Measurements from ENCODE around the gene TSPAN13. TPM values are rescaled to one million over a fixed set of nuclear protein-coding genes. Genes with fewer than 3 reads are reported as not detected.

Gene TSPAN13
- total and polyA plus RNA-seq, 4 experiments from 2014 or later, result 0.11 to 0.42 TPM; not detected in 2

GRCh38 chr7:16791071-16791470 is 37.5 kb downstream of the TSPAN13 start:
- ChIA-PET CTCF (ENCODE audit: partially characterized antibody) (no interaction called here), POLR2A (ENCODE audit: partially characterized antibody) (no interaction called here)
- Histone ChIP-seq H3K27ac (ENCODE audit: low read depth, low read length) (no peak overlapping the region), H3K4me1 (ENCODE audit: insufficient read depth, low read length) (no peaks in the 10 kb centered on the region), H3K4me3 (ENCODE audit: low read length in 2 of 2) (no peak overlapping the region), H3K9me3 (ENCODE audit: control insufficient read depth in 1 of 2, low read length in 2 of 2) (no peaks in the 10 kb centered on the region), H3K27me3 (ENCODE audit: insufficient read depth, low read length) (no peaks in the 10 kb centered on the region), H3K36me3 (ENCODE audit: insufficient read depth, low read length) (no peaks in the 10 kb centered on the region)
- H3K4me1 Mint-ChIP-seq, result no peaks in the 10 kb centered on the region
- H3K27me3 Mint-ChIP-seq, result peaks cover 5 to 8% of the 10 kb centered on the region in 2 donors
- H3K4me3 Mint-ChIP-seq, result no peak overlapping the region
- DNase-seq, result no peak
- no peaks in the 10 kb centered on the region for H3K9me3 Mint-ChIP-seq
- H3K27ac Mint-ChIP-seq, result no peak overlapping the region
- no peaks in the 10 kb centered on the region for H3K36me3 Mint-ChIP-seq
- intact Hi-C loops (cut with micrococcal nuclease), result no loop called here

DNA sequence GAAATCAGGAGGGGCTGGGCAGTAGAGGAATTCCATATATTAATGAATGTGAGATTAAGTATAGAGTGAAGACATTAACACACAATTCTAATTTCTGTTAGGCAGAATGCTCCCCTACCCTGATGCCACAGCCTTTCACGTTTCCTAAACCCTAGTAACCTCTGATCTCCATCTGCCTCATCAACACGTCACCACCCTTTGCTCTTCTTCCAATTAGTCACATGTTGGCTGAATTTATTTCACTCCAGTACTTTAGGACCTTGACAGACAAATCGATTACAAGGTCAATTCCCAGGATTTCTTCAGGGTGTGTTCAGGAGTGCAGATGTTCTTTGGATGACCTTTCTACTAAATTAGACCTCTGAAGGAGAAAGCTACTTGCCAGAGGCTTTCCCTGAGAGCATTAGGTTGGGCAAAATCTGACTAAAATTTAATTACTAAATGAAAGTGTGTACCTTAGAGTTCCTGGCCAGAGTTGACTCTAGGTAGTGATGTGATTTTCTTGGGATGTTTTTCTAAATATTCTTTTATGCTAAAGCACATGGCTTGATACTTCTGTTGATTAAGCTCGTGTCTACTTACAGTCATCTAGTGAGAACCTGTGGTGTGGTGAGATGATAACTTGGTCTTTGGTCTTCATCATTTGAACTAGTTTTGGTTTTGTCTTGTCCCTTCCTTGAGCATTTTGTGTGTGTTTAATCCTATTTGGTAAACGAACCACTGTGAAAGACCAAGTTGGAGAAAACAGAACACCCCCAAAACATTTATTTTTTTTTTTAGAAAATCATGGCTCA is 38.5 kb downstream of the TSPAN13 start:
- Histone ChIP-seq H3K4me1 (ENCODE audit: insufficient read depth, low read length) (no peaks in the 10 kb centered on the region), H3K27ac (ENCODE audit: low read depth, low read length) (no peak overlapping the region), H3K9me3 (ENCODE audit: control insufficient read depth in 1 of 2, low read length in 2 of 2) (no peaks in the 10 kb centered on the region), H3K4me3 (ENCODE audit: low read length in 2 of 2) (no peak overlapping the region), H3K27me3 (ENCODE audit: insufficient read depth, low read length) (no peaks in the 10 kb centered on the region), H3K36me3 (ENCODE audit: insufficient read depth, low read length) (no peaks in the 10 kb centered on the region)
- Mint-ChIP-seq H3K27ac (no peak overlapping the region), H3K36me3 (no peaks in the 10 kb centered on the region), H3K4me3 (no peak overlapping the region), H3K27me3 (peaks cover 8 to 12% of the 10 kb centered on the region in 2 donors), H3K4me1 (no peaks in the 10 kb centered on the region), H3K9me3 (no peaks in the 10 kb centered on the region)
- ChIA-PET CTCF (ENCODE audit: partially characterized antibody) (no interaction called here), POLR2A (ENCODE audit: partially characterized antibody) (no interaction called here)
- no peak for DNase-seq
- intact Hi-C loops (cut with micrococcal nuclease), result no loop called here

- H3K27me3 Mint-ChIP-seq, result peaks cover 8 to 12% of the 10 kb centered on the region in 2 donors
- H3K27ac Mint-ChIP-seq, result no peak overlapping the region
- no peaks in the 10 kb centered on the region for H3K36me3 Mint-ChIP-seq
- no peaks in the 10 kb centered on the region for H3K4me1 Mint-ChIP-seq
- H3K4me3 Mint-ChIP-seq, result no peak overlapping the region
- H3K27me3 ChIP-seq (ENCODE audit: insufficient read depth, low read length), result no peaks in the 10 kb centered on the region
- H3K4me3 ChIP-seq (ENCODE audit: low read length in 2 of 2), result no peak overlapping the region
- no peaks in the 10 kb centered on the region for H3K9me3 Mint-ChIP-seq
- H3K9me3 ChIP-seq (ENCODE audit: control insufficient read depth in 1 of 2, low read length in 2 of 2), result no peaks in the 10 kb centered on the region
- no peak overlapping the region for H3K27ac ChIP-seq (ENCODE audit: low read depth, low read length)
- ChIA-PET POLR2A (ENCODE audit: partially characterized antibody) (no interaction called here), CTCF (ENCODE audit: partially characterized antibody) (no interaction called here)
- DNase-seq, result no peak
- intact Hi-C loops (cut with micrococcal nuclease), result no loop called here
- H3K4me1 ChIP-seq (ENCODE audit: insufficient read depth, low read length), result no peaks in the 10 kb centered on the region
- no peaks in the 10 kb centered on the region for H3K36me3 ChIP-seq (ENCODE audit: insufficient read depth, low read length)
Measured at GRCh38 chr7:16794986-16795385, 41.4 kb downstream of the TSPAN13 start.

GRCh38 chr7:16795624-16796023 is 42.1 kb downstream of the TSPAN13 start:
- H3K4me1 Mint-ChIP-seq, result no peaks in the 10 kb centered on the region

GRCh38 chr7:16801111-16801542 is 47.6 kb downstream of the TSPAN13 start:
- H3K36me3 ChIP-seq (ENCODE audit: insufficient read depth, low read length), result no peaks in the 10 kb centered on the region
- no peak overlapping the region for H3K4me3 ChIP-seq (ENCODE audit: low read length in 2 of 2)
- Mint-ChIP-seq H3K36me3 (no peaks in the 10 kb centered on the region), H3K4me1 (no peaks in the 10 kb centered on the region), H3K27me3 (peaks cover 8 to 12% of the 10 kb centered on the region in 2 donors), H3K9me3 (no peaks in the 10 kb centered on the region), H3K4me3 (no peak overlapping the region), H3K27ac (peak overlapping the region in 1 of 7 donors; percentile 14)
- H3K27ac ChIP-seq (ENCODE audit: low read depth, low read length), result no peak overlapping the region
- no peaks in the 10 kb centered on the region for H3K9me3 ChIP-seq (ENCODE audit: control insufficient read depth in 1 of 2, low read length in 2 of 2)
- intact Hi-C loops (cut with micrococcal nuclease), result no loop called here
- ChIA-PET POLR2A (ENCODE audit: partially characterized antibody) (no interaction called here), CTCF (ENCODE audit: partially characterized antibody) (interaction anchor here (2.8 kb wide), 1 partner anchor 19 kb away, joined by 9 read pairs; no protein-coding TSS in a partner anchor)
- no peaks in the 10 kb centered on the region for H3K27me3 ChIP-seq (ENCODE audit: insufficient read depth, low read length)
- peak in 1 of 5 donors; percentile 1 for DNase-seq
- H3K4me1 ChIP-seq (ENCODE audit: insufficient read depth, low read length), result no peaks in the 10 kb centered on the region

More at GRCh38 chr7:16795624-16796023, 42.1 kb downstream of the TSPAN13 start:
- intact Hi-C loops (cut with micrococcal nuclease), result no loop called here
- no peak overlapping the region for H3K4me3 ChIP-seq (ENCODE audit: low read length in 2 of 2)
- no peaks in the 10 kb centered on the region for H3K36me3 ChIP-seq (ENCODE audit: insufficient read depth, low read length)
- no peak overlapping the region for H3K27ac ChIP-seq (ENCODE audit: low read depth, low read length)
- H3K27me3 Mint-ChIP-seq, result peaks cover 8 to 12% of the 10 kb centered on the region in 2 donors
- no peaks in the 10 kb centered on the region for H3K4me1 ChIP-seq (ENCODE audit: insufficient read depth, low read length)
- DNase-seq, result no peak
- no peaks in the 10 kb centered on the region for H3K9me3 ChIP-seq (ENCODE audit: control insufficient read depth in 1 of 2, low read length in 2 of 2)
- POLR2A ChIA-PET (ENCODE audit: partially characterized antibody), result no interaction called here
- H3K9me3 Mint-ChIP-seq, result no peaks in the 10 kb centered on the region
- CTCF ChIA-PET (ENCODE audit: partially characterized antibody), result no interaction called here
- no peaks in the 10 kb centered on the region for H3K27me3 ChIP-seq (ENCODE audit: insufficient read depth, low read length)
- no peak overlapping the region for H3K4me3 Mint-ChIP-seq
- no peaks in the 10 kb centered on the region for H3K36me3 Mint-ChIP-seq
- no peak overlapping the region for H3K27ac Mint-ChIP-seq

DNA sequence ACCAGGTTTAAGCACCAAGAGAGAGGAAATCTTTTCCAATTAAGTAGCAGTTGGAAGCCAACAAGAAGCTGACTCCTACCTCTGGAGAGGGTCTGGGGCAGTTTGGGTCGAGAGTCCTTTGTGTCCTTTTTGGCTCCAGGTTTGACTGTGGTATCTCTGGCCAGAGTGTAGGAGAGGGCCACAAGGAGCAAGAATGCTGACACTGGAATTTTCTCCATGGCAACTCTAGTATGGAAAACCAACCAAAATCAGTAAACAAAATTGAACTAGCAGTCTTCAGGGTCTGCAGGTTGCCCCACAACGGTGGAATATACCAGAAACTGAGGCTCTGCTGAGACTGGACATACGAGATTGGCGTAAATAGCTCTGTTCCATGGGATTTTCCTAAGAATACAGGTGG is 48.0 kb downstream of the TSPAN13 start:
- H3K4me1 Mint-ChIP-seq, result no peaks in the 10 kb centered on the region
- H3K4me3 Mint-ChIP-seq, result no peak overlapping the region
- H3K9me3 ChIP-seq (ENCODE audit: control insufficient read depth in 1 of 2, low read length in 2 of 2), result no peaks in the 10 kb centered on the region
- no peaks in the 10 kb centered on the region for H3K4me1 ChIP-seq (ENCODE audit: insufficient read depth, low read length)
- no peaks in the 10 kb centered on the region for H3K9me3 Mint-ChIP-seq
- peak overlapping the region in 1 of 7 donors; percentile 14 for H3K27ac Mint-ChIP-seq
- CTCF ChIA-PET (ENCODE audit: partially characterized antibody), result interaction anchor here (2.8 kb wide), 1 partner anchor 19 kb away, joined by 9 read pairs; no protein-coding TSS in a partner anchor
- intact Hi-C loops (cut with micrococcal nuclease), result no loop called here
- H3K36me3 ChIP-seq (ENCODE audit: insufficient read depth, low read length), result no peaks in the 10 kb centered on the region
- no peaks in the 10 kb centered on the region for H3K27me3 ChIP-seq (ENCODE audit: insufficient read depth, low read length)
- H3K4me3 ChIP-seq (ENCODE audit: low read length in 2 of 2), result no peak overlapping the region
- no peaks in the 10 kb centered on the region for H3K36me3 Mint-ChIP-seq
- DNase-seq, result no peak
- H3K27ac ChIP-seq (ENCODE audit: low read depth, low read length), result no peak overlapping the region
- POLR2A ChIA-PET (ENCODE audit: partially characterized antibody), result no interaction called here
- peaks cover 5 to 9% of the 10 kb centered on the region in 2 donors for H3K27me3 Mint-ChIP-seq

GRCh38 chr7:16803125-16803524 is 49.6 kb downstream of the TSPAN13 start:
- ChIA-PET POLR2A (ENCODE audit: partially characterized antibody) (no interaction called here), CTCF (ENCODE audit: partially characterized antibody) (interaction anchor here (1.2 kb wide), 1 partner anchor 23 kb away, joined by 3 read pairs; no protein-coding TSS in a partner anchor)
- Histone ChIP-seq H3K9me3 (ENCODE audit: control insufficient read depth in 1 of 2, low read length in 2 of 2) (no peaks in the 10 kb centered on the region), H3K27me3 (ENCODE audit: insufficient read depth, low read length) (no peaks in the 10 kb centered on the region), H3K27ac (ENCODE audit: low read depth, low read length) (no peak overlapping the region), H3K4me1 (ENCODE audit: insufficient read depth, low read length) (no peaks in the 10 kb centered on the region), H3K4me3 (ENCODE audit: low read length in 2 of 2) (no peak overlapping the region), H3K36me3 (ENCODE audit: insufficient read depth, low read length) (no peaks in the 10 kb centered on the region)
- H3K9me3 Mint-ChIP-seq, result no peaks in the 10 kb centered on the region
- DNase-seq, result no peak
- no peaks in the 10 kb centered on the region for H3K4me1 Mint-ChIP-seq
- H3K36me3 Mint-ChIP-seq, result no peaks in the 10 kb centered on the region
- peaks cover 7 to 15% of the 10 kb centered on the region in 2 donors for H3K27me3 Mint-ChIP-seq
- no peak overlapping the region for H3K27ac Mint-ChIP-seq
- no peak overlapping the region for H3K4me3 Mint-ChIP-seq
- intact Hi-C loops (cut with micrococcal nuclease), result no loop called here
